Panc1 (cell line): Measurements from ENCODE around the gene NEGR1. TPM values are rescaled to one million over a fixed set of nuclear protein-coding genes. Genes with fewer than 3 reads are reported as not detected.

Experiments
- ATAC-seq: fragments of 200-7000 bp; cut with Tn5 transposase; 2 replicates; pipeline ENCODE4 v1.9.1; 2020; ENCODE audit warnings: mild to moderate bottlenecking, moderate library complexity
- BruUV-seq: library from RNA; stranded (reverse); fragments of 400-500 nt; replicated peaks from 2 replicates; lab custom pipeline; 2021; lab: Mats Ljungman, UMichigan
- CTCF ChIA-PET: fragments of 300-600 bp; sonication (Branson Sonifier 250); formaldehyde crosslinking; loops from one replicate; lab custom pipeline; 2022; ENCODE audit warnings: antibody characterized with exemption; lab: Charles Lee
- POLR2A ChIA-PET: fragments of 300-600 bp; sonication (Branson Sonifier 250); formaldehyde crosslinking; loops from one replicate; lab custom pipeline; 2022; ENCODE audit warnings: antibody characterized with exemption; lab: Charles Lee
- DNase-seq: peaks from one replicate; pipeline ENCODE4 v3.0.0-alpha.2; 2010; ENCODE audit warnings: low read depth, low spot score
- H3K27ac ChIP-seq: 2 replicates; pipeline ENCODE4 v1.5.1; 2011; ENCODE audit warnings: mild to moderate bottlenecking, low read length, inconsistent platforms
- H3K27me3 ChIP-seq: fragments of 200-500 bp; sonication (Bioruptor generic); 2 replicates; pipeline ENCODE4 v1.6.0; 2014; ENCODE audit warnings: low read length, inconsistent platforms; ENCODE audit not compliant: control insufficient read depth, insufficient read depth
- H3K36me3 ChIP-seq: fragments of 200-500 bp; sonication (Bioruptor generic); 2 replicates; pipeline ENCODE4 v1.5.1; 2014; ENCODE audit warnings: inconsistent platforms, mild to moderate bottlenecking, low read length, moderate library complexity; ENCODE audit not compliant: control insufficient read depth, insufficient read depth
- H3K4me1 ChIP-seq: 2 replicates; pipeline ENCODE4 v1.5.1; 2011; ENCODE audit warnings: inconsistent platforms, mild to moderate bottlenecking, low read length, moderate library complexity; ENCODE audit not compliant: control insufficient read depth, insufficient read depth
- H3K4me3 ChIP-seq, 2 experiments: 2 replicates each; pipeline ENCODE4 v1.5.1; 2011 to 2012; ENCODE audit warnings: low read depth in 2 of 2, low read length in 2 of 2, mild to moderate bottlenecking in 2 of 2, inconsistent platforms in 1 of 2, moderate library complexity in 1 of 2
- H3K9me3 ChIP-seq: fragments of 200-500 bp; sonication (Bioruptor generic); 2 replicates; pipeline ENCODE4 v1.5.1; 2014; ENCODE audit warnings: low read depth, mild to moderate bottlenecking, inconsistent platforms, low read length, moderate library complexity; ENCODE audit not compliant: control insufficient read depth, insufficient read depth
- POLR2AphosphoS5 ChIP-seq: IDR thresholded peaks from 2 replicates; pipeline ENCODE4 v1.6.1; 2012; ENCODE audit warnings: mild to moderate bottlenecking, low read depth, low read length, moderate library complexity
- REST ChIP-seq, 2 experiments: IDR thresholded peaks; 2 replicates each; pipeline ENCODE4 v1.6.1; 2011 to 2012; ENCODE audit warnings: low read depth in 2 of 2, control low read depth in 1 of 2, low read length in 1 of 2, mild to moderate bottlenecking in 1 of 2, moderate library complexity in 1 of 2; ENCODE audit not compliant: insufficient read depth in 1 of 2
- SIN3A ChIP-seq: IDR thresholded peaks from 2 replicates; pipeline ENCODE4 v1.6.1; 2012; ENCODE audit warnings: low read depth, mild to moderate bottlenecking, low read length, moderate library complexity, borderline replicate concordance; ENCODE audit not compliant: insufficient read depth
- TCF7L2 ChIP-seq: IDR thresholded peaks from 2 replicates; pipeline ENCODE4 v1.6.1; 2011; ENCODE audit warnings: mild to moderate bottlenecking, low read depth, low read length, inconsistent platforms
- in situ Hi-C: cut with HindIII; loops from 2 replicates; pipeline ENCODE4 v1.10.0; 2016; ENCODE audit warnings: low sequenced_read_pairs, low pct_unique_long_range_greater_than_20kb
- intact Hi-C: fragments of 100-400 bp; cut with micrococcal nuclease; formaldehyde crosslinking; loops from one replicate; pipeline ENCODE4 v1.10.0; 2022; ENCODE audit not compliant: unreplicated experiment
- total RNA-seq: library from RNA; stranded (reverse); gene quantifications from one replicate; pipeline ENCODE4 v1.2.1, GENCODE V29; 2021; ENCODE audit not compliant: unreplicated experiment
- TF ChIP-seq, protein P1 (sequence below): fragments of 450-650 bp; IDR thresholded peaks from 2 replicates; pipeline ENCODE4 v1.5.1; 2017; ENCODE audit warnings: mild to moderate bottlenecking

NEGR1 gene
- total RNA-seq, 1 experiment from 2014 or later = 2.7 TPM

DNA sequence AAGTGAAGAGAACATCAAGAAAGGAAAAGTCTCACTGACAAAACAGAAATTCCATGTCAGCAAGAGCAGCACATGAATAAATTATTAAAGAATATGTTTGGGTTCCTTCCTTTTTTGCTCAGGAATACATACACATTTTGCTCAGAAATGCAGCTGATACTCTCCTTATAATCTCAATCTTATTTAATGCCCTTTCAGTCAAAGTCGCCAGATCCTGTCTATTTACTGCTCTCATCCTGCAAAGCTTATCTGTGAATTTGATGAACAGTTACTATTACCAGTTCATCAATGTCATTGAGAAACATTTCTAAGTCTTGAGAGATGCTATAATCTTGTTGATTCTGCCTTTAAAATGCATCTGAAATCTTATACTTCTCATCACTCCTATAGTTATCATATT, 658.5 kb downstream of the NEGR1 start:
- no peak for ATAC-seq
- CTCF ChIA-PET = no interaction called here
- no peak overlapping the region for H3K27ac ChIP-seq
- H3K4me1 ChIP-seq = no peaks in the 10 kb centered on the region
- TF ChIP-seq TCF7L2 = no peak
- TF ChIP-seq, protein P1, sequence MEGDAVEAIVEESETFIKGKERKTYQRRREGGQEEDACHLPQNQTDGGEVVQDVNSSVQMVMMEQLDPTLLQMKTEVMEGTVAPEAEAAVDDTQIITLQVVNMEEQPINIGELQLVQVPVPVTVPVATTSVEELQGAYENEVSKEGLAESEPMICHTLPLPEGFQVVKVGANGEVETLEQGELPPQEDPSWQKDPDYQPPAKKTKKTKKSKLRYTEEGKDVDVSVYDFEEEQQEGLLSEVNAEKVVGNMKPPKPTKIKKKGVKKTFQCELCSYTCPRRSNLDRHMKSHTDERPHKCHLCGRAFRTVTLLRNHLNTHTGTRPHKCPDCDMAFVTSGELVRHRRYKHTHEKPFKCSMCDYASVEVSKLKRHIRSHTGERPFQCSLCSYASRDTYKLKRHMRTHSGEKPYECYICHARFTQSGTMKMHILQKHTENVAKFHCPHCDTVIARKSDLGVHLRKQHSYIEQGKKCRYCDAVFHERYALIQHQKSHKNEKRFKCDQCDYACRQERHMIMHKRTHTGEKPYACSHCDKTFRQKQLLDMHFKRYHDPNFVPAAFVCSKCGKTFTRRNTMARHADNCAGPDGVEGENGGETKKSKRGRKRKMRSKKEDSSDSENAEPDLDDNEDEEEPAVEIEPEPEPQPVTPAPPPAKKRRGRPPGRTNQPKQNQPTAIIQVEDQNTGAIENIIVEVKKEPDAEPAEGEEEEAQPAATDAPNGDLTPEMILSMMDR = no peak
- no peak for TF ChIP-seq REST (IDR thresholded peaks at IDR 0.05; ENCODE audit: insufficient read depth in 1 of 2, low read depth in 2 of 2, low read length in 1 of 2)
- no peak for TF ChIP-seq POLR2AphosphoS5
- TF ChIP-seq SIN3A = no peak
- no TSS peak for BruUV-seq
- H3K4me3 ChIP-seq = no peak overlapping the region
- in situ Hi-C loops = no loop called here
- no peaks in the 10 kb centered on the region for H3K9me3 ChIP-seq
- DNase-seq = no peak
- intact Hi-C loops = no loop called here
- no peaks in the 10 kb centered on the region for H3K27me3 ChIP-seq
- H3K36me3 ChIP-seq = no peaks in the 10 kb centered on the region
- POLR2A ChIA-PET = no interaction called here

GRCh38 chr1:71621785-71622184, 660.6 kb downstream of the NEGR1 start:
- no peak for ATAC-seq
- BruUV-seq = no TSS peak
- intact Hi-C loops = no loop called here
- no peaks in the 10 kb centered on the region for H3K4me1 ChIP-seq
- CTCF ChIA-PET = no interaction called here
- DNase-seq = no peak
- no peaks in the 10 kb centered on the region for H3K9me3 ChIP-seq
- no peaks in the 10 kb centered on the region for H3K27me3 ChIP-seq
- POLR2A ChIA-PET = no interaction called here
- in situ Hi-C loops = no loop called here
- H3K36me3 ChIP-seq = no peaks in the 10 kb centered on the region
- no peak for TF ChIP-seq REST (IDR thresholded peaks at IDR 0.05; ENCODE audit: insufficient read depth in 1 of 2, low read depth in 2 of 2, low read length in 1 of 2)
- TF ChIP-seq SIN3A = no peak
- H3K4me3 ChIP-seq = no peak overlapping the region
- no peak overlapping the region for H3K27ac ChIP-seq
